ENCODE measurements around the gene RAPGEF5.

Gene RAPGEF5

GRCh38 chr7:22143491-22143890 is 213.5 kb downstream of the RAPGEF5 start:
- H3K4me3 ChIP-seq (ENCODE audit: low read depth, low read length): no peak overlapping the region
- no peak for DNase-seq (ENCODE audit: low read depth)

DNA sequence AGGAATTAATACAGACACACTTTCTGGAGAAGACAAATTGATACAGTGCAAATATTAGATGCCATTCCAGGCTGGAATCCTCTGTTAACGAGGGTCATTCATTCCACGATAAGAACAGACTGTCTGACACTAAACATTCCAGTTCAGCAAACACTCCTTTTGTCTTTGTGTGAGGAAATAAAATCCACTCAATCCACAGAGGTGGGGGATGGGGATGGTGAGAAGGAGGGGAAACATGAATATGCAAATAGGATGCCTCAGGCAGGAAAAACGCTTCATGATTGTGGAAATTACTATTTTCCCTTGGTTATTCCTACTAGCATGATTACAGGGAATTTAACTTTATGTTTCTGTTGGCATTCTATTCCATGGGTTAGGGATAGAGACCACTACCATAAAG is 214.4 kb downstream of the RAPGEF5 start:
- DNase-seq (ENCODE audit: low read depth): no peak

GRCh38 chr7:22141355-22141754 is 215.6 kb downstream of the RAPGEF5 start:
- no peak for DNase-seq (ENCODE audit: low read depth)

More for the DNA sequence above, 214.4 kb downstream of the RAPGEF5 start:
- H3K4me3 ChIP-seq (ENCODE audit: low read depth, low read length): no peak overlapping the region

DNA sequence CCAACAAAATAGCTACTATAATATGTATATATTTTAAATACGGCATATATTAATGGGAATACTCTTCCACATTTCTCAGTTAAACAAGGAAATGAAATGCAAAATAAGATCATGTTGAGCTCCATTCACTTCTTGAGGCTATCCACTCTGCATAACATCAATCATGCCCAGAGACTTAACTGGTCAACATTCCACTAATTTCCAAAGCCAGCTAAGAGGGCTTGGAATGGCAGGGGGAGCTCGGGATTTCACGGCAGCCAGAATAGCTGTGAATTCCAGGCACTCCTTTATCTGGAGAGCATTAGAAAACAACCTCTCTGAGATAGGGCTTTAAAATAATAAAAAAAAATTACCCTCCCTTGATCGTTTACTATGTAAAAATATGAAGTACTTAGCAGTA is 216.4 kb downstream of the RAPGEF5 start:
- H3K4me3 ChIP-seq (ENCODE audit: low read depth, low read length): no peak overlapping the region
- no peak for DNase-seq (ENCODE audit: low read depth)

More at GRCh38 chr7:22141355-22141754, 215.6 kb downstream of the RAPGEF5 start:
- H3K4me3 ChIP-seq (ENCODE audit: low read depth, low read length): no peak overlapping the region

DNA sequence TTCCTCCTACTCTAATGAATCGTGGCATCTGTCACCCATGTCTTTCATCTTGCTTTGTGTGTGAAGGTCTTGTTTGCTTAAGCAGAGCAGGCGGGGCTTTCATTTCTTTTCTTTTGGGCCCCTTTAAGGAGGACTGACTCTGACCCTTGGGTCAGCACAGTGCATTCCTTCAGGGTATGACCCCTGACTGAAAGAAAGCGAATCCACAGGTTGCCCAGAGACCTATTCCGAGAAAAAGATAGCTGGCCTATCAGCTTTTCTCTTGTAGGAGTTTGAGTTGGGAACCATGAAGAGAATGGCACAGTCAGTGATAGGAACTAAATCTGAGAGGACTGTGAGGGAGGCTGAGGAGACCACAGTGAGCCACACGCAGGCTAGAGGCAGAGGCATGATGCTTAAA is 218.1 kb downstream of the RAPGEF5 start:
- no peak overlapping the region for H3K4me3 ChIP-seq (ENCODE audit: low read depth, low read length)
- DNase-seq (ENCODE audit: low read depth): no peak

DNA sequence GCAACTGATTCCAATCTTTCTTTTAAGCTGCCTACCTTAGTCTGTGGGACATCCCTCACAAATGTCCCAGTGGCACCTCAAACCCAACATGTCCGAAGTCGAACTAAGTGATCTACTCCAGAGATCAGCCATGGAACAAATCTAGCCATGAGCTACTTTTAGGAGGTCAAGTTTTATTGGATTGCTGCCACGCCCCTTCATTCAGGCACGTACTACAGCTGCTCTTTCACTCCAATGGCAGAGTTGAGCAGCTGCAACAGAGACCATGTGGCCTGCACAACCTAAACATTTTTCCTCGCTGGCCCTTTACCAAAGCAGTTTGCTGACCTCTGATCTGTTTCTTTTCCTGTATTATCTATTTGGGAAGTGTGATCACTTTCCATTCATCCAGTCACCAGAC is 218.8 kb downstream of the RAPGEF5 start:
- DNase-seq (ENCODE audit: low read depth): no peak
- no peak overlapping the region for H3K4me3 ChIP-seq (ENCODE audit: low read depth, low read length)

GRCh38 chr7:22137466-22137865 is 219.5 kb downstream of the RAPGEF5 start:
- peak; percentile 39 for DNase-seq (ENCODE audit: low read depth)
- H3K4me3 ChIP-seq (ENCODE audit: low read depth, low read length): no peak overlapping the region

DNA sequence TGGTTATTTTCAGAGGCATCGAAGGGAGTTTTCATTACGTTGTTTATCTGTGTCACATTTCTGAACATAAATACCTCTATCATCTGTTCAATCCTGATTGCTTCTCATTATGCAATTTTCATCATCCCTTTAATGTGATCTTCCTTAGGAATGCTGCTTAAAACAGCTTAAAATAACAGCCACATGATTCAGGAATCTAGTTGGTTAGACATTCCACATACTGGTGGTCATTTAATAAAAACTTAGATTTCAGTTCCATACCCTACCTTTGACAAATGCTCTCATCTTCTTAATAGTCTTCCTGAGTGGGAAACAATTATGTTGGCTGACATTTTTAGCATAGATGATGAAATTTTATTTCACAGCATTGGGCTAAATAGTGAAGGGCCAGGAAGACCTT is 219.9 kb downstream of the RAPGEF5 start:
- no peak for DNase-seq (ENCODE audit: low read depth)
- no peak overlapping the region for H3K4me3 ChIP-seq (ENCODE audit: low read depth, low read length)

DNA sequence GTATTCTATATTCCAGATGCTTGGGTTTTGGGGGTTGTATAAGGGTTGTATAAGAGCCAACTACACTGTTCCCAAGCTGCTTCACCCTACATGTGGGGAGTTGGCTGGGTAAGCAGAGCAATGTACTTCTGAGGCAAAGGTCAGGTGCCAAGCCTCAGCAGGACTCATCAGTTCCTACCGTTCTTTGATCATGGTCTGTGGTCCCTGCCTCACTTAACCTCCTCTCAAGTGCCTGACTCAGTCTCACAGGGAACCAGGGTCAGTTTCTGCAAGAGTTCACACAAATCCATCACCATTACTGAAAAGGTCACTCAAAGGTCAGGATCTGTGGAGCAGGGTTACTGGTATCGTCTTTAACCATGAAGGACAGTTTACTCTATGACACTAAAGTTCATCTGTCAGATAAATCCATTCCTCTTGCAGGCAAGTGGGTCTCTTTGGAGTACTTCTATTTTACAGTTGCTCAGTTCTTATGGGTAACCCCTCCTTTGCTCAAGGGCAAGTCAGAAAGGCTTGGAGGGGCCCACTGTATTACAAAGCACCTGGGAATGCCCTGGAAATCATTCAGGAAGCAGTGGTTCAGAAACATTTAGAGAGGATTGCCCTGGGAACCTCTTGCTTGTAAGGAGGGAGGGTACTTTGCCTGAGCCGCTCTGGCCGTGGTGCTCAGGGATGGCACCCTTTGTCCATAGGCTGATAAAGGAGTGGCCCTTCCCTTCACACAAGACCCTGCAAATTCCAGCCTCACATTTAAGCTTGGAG is 227.0 kb downstream of the RAPGEF5 start:
- DNase-seq (ENCODE audit: low read depth): no peak
- H3K4me3 ChIP-seq (ENCODE audit: low read depth, low read length): no peak overlapping the region

GRCh38 chr7:22129166-22129565 is 227.8 kb downstream of the RAPGEF5 start:
- H3K4me3 ChIP-seq (ENCODE audit: low read depth, low read length): no peak overlapping the region
- DNase-seq (ENCODE audit: low read depth): no peak

GRCh38 chr7:22128528-22128920 is 228.4 kb downstream of the RAPGEF5 start:
- H3K4me3 ChIP-seq (ENCODE audit: low read depth, low read length): no peak overlapping the region
- no peak for DNase-seq (ENCODE audit: low read depth)

GRCh38 chr7:22127835-22128527 is 229.0 kb downstream of the RAPGEF5 start:
- DNase-seq (ENCODE audit: low read depth): no peak
- no peak overlapping the region for H3K4me3 ChIP-seq (ENCODE audit: low read depth, low read length)

GRCh38 chr7:22125436-22125835 is 231.5 kb downstream of the RAPGEF5 start:
- DNase-seq (ENCODE audit: low read depth): no peak
- no peak overlapping the region for H3K4me3 ChIP-seq (ENCODE audit: low read depth, low read length)

- H3K4me3 ChIP-seq (ENCODE audit: low read depth, low read length): no peak overlapping the region
- DNase-seq (ENCODE audit: low read depth): no peak
Observed at GRCh38 chr7:22124941-22125340, 232.0 kb downstream of the RAPGEF5 start.

DNA sequence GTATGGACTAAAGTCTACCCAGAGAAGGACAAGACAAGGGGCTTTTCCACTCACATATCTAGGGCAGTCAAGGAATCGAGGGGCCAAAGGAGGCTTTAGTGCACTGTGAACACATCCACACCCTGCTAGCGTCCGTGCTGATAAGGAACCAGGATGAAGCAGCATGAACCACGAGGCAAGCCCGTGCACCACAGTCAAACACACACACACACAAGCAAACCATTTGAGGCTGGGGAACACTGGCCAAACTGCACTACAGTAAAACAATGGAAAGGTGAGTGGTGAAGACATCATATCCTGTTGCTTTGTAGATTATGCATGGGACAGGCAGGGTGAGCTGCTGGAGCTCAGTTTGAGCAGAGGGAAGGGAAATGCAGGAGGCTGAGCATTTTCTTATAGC is 233.8 kb downstream of the RAPGEF5 start:
- DNase-seq (ENCODE audit: low read depth): no peak
- H3K4me3 ChIP-seq (ENCODE audit: low read depth, low read length): no peak overlapping the region

- DNase-seq (ENCODE audit: low read depth): no peak
- H3K4me3 ChIP-seq (ENCODE audit: low read depth, low read length): no peak overlapping the region
Observed at GRCh38 chr7:22121702-22122474, 235.1 kb downstream of the RAPGEF5 start.

DNA sequence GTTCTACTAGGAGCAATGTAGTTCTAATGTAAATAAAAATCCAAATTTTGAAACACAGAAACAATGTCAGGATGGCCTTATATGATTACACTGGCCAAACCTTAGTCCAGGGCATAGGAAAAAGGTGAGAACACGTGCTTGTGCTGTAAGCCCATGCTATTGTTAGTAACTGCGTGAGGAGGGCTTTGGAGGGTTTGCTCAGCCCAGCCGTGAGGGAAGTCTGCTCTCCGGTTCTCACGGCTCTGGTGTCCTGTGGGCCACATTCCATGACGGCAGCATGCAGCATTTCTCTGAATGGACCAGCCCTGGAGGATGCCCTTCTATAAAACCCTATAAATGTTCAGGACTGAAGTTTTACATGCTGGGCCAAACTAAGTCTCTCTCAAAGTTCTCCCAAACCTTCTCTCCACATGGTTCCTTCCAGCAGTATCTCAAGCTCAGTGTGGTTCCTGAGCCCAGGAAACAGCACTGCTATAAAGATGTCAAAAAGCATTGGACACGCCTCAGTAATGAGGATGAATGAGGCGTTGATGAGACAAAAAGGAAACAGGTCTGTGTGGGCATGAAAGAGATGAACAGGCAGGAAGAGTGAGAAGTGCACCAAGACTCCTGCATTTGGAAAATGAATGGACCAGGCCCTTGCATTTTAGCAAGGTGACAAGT is 236.4 kb downstream of the RAPGEF5 start:
- no peak for DNase-seq (ENCODE audit: low read depth)
- no peak overlapping the region for H3K4me3 ChIP-seq (ENCODE audit: low read depth, low read length)

DNA sequence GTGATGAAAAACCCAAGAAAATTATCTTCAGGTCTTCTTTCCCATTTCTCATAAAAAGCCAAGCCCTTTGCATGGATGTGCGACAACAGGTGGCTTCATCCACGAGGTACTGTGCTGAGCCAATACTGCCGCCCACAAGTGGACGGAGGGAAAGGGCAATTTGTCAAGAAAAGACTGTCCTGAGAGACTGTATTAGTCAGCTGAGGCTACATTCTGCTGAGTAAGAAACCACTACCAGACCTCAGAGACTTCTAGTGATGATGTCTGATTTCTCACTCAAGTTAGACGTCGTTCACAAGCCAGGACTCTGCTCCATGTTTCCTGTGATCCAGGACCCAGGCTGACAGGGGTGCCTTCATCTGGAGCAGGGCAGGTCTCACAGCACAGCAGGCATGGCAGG is 239.7 kb downstream of the RAPGEF5 start:
- H3K4me3 ChIP-seq (ENCODE audit: low read depth, low read length): no peak overlapping the region
- DNase-seq (ENCODE audit: low read depth): no peak

GRCh38 chr7:22116451-22117030 is 240.4 kb downstream of the RAPGEF5 start:
- H3K4me3 ChIP-seq (ENCODE audit: low read depth, low read length): no peak overlapping the region
- DNase-seq (ENCODE audit: low read depth): no peak

All from skeletal muscle cell (primary cell).